K562 (cell line): ENCODE results near the gene TAPBPL. TPM values are rescaled to one million over a fixed set of nuclear protein-coding genes. Genes with fewer than 3 reads are reported as not detected.
A peak's percentile ranks its signal among the peaks of the same experiment; 100 is the strongest.

ENCODE experiments used
- BRCA1 ChIP-seq, 2 experiments: fragments of 450-650 bp in 1 of 2; sonication (generic) in 1 of 2; formaldehyde crosslinking in 1 of 2; IDR thresholded peaks; 2 replicates each; pipeline versions ENCODE4 v1.5.0 to v1.6.1; 2017 to 2020; ENCODE audit warnings: mild to moderate bottlenecking in 1 of 2, missing genetic modification reagents in 1 of 2
- HDAC6 ChIP-seq: IDR thresholded peaks from 2 replicates; pipeline ENCODE4 v1.6.1; 2012; ENCODE audit warnings: low read depth, mild to moderate bottlenecking, control low read depth, inconsistent platforms, low read length, moderate library complexity
- L3MBTL2 ChIP-seq: fragments of 450-650 bp; IDR thresholded peaks from 2 replicates; pipeline ENCODE4 v1.6.1; 2016; ENCODE audit warnings: mild to moderate bottlenecking, moderate library complexity
- MEIS2 ChIP-seq: fragments of 450-650 bp; IDR thresholded peaks from 2 replicates; pipeline ENCODE4 v1.6.1; 2014; ENCODE audit warnings: mild to moderate bottlenecking; ENCODE audit not compliant: partially characterized antibody
- NEUROD1 ChIP-seq: fragments of 150-350 bp; IDR thresholded peaks from 2 replicates; pipeline ENCODE4 v1.6.1; 2014; ENCODE audit warnings: borderline replicate concordance, low read length, low read depth; ENCODE audit not compliant: partially characterized antibody
- POLR2G ChIP-seq: fragments of 200-400 bp; formaldehyde crosslinking; IDR thresholded peaks from 2 replicates; pipeline ENCODE4 v1.6.1; 2017; ENCODE audit warnings: low read depth, mild to moderate bottlenecking, antibody characterized with exemption, low read length, moderate library complexity
- SAFB ChIP-seq: fragments of 200-400 bp; formaldehyde crosslinking; IDR thresholded peaks from 2 replicates; pipeline ENCODE4 v1.6.1; 2017; ENCODE audit warnings: low read depth, low read length, borderline replicate concordance
- TAL1 ChIP-seq: fragments of 450-650 bp; IDR thresholded peaks from 2 replicates; pipeline ENCODE4 v1.6.1; 2016; ENCODE audit warnings: mild to moderate bottlenecking
- TCF7 ChIP-seq: sonication (generic); IDR thresholded peaks from 2 replicates; pipeline ENCODE4 v1.6.1; 2016; ENCODE audit warnings: antibody characterized with exemption, borderline replicate concordance
- TOE1 ChIP-seq, 2 experiments: fragments of 450-650 bp in 1 of 2; sonication (generic) in 1 of 2; formaldehyde crosslinking in 1 of 2; IDR thresholded peaks; 2 replicates each; pipeline versions ENCODE4 v1.7.1 to v1.8.0; 2016 to 2022; ENCODE audit warnings: borderline replicate concordance in 2 of 2, mild to moderate bottlenecking in 2 of 2, antibody characterized with exemption in 1 of 2, inconsistent platforms in 1 of 2, low read depth in 1 of 2, missing genetic modification reagents in 1 of 2, moderate library complexity in 1 of 2
- ZNF124 ChIP-seq: sonication (generic); formaldehyde crosslinking; IDR thresholded peaks from 2 replicates; pipeline ENCODE4 v1.8.1; 2022; ENCODE audit warnings: missing genetic modification reagents
- ZNF354B ChIP-seq: fragments of 250-450 bp; sonication (Bioruptor Pico); IDR thresholded peaks from 2 replicates; pipeline ENCODE4 v1.4.0; 2020
- ZNF384 ChIP-seq: IDR thresholded peaks from 2 replicates; pipeline ENCODE4 v1.6.1; 2012; ENCODE audit warnings: low read depth, low read length, improper control_type of control experiment
- ZNF696 ChIP-seq: fragments of 250-450 bp; sonication (Bioruptor Pico); conservative IDR thresholded peaks from 2 replicates; pipeline ENCODE4 v1.4.0; 2020; ENCODE audit warnings: mild to moderate bottlenecking, moderate library complexity
- ZNF75A ChIP-seq: fragments of 450-650 bp; formaldehyde crosslinking; IDR thresholded peaks from 2 replicates; pipeline ENCODE4 v1.4.0; 2020; ENCODE audit warnings: mild to moderate bottlenecking
- polyA plus RNA-seq, 8 experiments: library from polyadenylated mRNA; depleted of rRNA in 4 of 8; stranded (reverse) in 5 of 8; unstranded in 3 of 8; fragments of >200 nt; fragmentation: Nextera tagmentation in 2 of 8; fragmentation: Illumina TruSeq in 1 of 8; extraction: Ambion mirVana in 2 of 8; extraction: Trizol in 1 of 8; gene quantifications; 2 replicates each; pipeline versions ENCODE4 v1.2.1 to v1.2.3, GENCODE V29; 2011 to 2014; ENCODE audit warnings: inconsistent platforms in 1 of 8, missing spikeins in 1 of 8
- total RNA-seq, 7 experiments: library from RNA; depleted of rRNA in 6 of 7; stranded (reverse); fragments of >200 nt in 6 of 7; fragmentation: Illumina TruSeq in 2 of 7; extraction: Trizol in 2 of 7; gene quantifications; 2 replicates each; pipeline versions ENCODE4 v1.2.1 to v1.2.3, GENCODE V29; 2011 to 2021; ENCODE audit warnings: low replicate concordance in 1 of 7
- TF ChIP-seq, protein P1 (sequence below): sonication (generic); formaldehyde crosslinking; IDR thresholded peaks from 2 replicates; pipeline ENCODE4 v1.8.0; 2022; ENCODE audit warnings: mild to moderate bottlenecking, missing genetic modification reagents
- TF ChIP-seq, protein P2 (sequence below), 2 experiments: fragments of 450-650 bp; IDR thresholded peaks; 2 replicates each; pipeline ENCODE4 v1.6.1; 2016
- TF ChIP-seq, protein P3 (sequence below): fragments of 250-450 bp; sonication (Bioruptor Pico); IDR thresholded peaks from 2 replicates; pipeline ENCODE4 v1.5.0; 2022; ENCODE audit warnings: mild to moderate bottlenecking

The TAPBPL gene
- total and polyA plus RNA-seq, 9 of the 15 experiments (the other 6 are each of a cell fraction or from before 2014, with no cell fraction given) = 0.29 to 1.6 (median 0.45) TPM

DNA sequence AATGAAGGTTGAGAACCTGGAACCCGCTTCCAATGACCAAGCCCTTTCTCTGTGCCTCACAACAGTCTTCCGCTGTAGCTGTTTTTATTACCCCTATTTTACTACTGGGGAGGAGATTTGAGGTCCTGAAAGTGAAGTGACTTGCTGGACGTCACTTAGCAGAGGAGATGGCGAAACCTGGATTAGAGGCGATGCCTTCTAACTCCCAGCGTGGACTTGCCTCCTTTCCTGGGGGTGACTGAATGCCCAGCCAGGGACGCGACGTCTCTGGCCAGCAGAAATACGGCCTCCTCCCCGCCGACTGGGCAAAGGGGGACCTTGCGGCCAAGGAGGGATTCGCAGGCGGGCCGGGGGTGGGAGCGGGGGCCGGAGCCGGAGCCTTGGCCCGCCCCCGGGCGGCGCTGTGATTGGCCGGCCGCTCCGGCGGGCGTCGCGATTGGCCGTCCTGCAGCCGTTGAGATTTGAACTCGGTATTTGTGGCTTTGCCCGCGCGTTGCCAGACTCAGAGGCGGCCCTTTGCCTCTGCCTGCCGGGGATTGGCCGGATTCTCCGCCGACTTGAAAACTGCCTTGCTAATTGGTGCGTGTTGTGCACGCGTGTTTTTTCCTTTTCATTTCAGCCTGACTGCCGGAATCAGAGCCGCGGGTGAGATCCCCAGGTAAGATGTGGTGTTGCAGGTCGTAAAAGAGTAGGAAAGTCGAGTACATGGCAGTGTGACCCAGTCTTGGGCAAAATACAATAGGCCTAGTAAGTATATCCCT, 41.8 kb downstream of the TAPBPL start, which contains the start of gene NCAPD2 (continued):
- TF ChIP-seq, protein P1, sequence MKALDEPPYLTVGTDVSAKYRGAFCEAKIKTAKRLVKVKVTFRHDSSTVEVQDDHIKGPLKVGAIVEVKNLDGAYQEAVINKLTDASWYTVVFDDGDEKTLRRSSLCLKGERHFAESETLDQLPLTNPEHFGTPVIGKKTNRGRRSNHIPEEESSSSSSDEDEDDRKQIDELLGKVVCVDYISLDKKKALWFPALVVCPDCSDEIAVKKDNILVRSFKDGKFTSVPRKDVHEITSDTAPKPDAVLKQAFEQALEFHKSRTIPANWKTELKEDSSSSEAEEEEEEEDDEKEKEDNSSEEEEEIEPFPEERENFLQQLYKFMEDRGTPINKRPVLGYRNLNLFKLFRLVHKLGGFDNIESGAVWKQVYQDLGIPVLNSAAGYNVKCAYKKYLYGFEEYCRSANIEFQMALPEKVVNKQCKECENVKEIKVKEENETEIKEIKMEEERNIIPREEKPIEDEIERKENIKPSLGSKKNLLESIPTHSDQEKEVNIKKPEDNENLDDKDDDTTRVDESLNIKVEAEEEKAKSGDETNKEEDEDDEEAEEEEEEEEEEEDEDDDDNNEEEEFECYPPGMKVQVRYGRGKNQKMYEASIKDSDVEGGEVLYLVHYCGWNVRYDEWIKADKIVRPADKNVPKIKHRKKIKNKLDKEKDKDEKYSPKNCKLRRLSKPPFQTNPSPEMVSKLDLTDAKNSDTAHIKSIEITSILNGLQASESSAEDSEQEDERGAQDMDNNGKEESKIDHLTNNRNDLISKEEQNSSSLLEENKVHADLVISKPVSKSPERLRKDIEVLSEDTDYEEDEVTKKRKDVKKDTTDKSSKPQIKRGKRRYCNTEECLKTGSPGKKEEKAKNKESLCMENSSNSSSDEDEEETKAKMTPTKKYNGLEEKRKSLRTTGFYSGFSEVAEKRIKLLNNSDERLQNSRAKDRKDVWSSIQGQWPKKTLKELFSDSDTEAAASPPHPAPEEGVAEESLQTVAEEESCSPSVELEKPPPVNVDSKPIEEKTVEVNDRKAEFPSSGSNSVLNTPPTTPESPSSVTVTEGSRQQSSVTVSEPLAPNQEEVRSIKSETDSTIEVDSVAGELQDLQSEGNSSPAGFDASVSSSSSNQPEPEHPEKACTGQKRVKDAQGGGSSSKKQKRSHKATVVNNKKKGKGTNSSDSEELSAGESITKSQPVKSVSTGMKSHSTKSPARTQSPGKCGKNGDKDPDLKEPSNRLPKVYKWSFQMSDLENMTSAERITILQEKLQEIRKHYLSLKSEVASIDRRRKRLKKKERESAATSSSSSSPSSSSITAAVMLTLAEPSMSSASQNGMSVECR = no peak; the same call in 1 of the 2 replicates
- TF ChIP-seq, protein P2, sequence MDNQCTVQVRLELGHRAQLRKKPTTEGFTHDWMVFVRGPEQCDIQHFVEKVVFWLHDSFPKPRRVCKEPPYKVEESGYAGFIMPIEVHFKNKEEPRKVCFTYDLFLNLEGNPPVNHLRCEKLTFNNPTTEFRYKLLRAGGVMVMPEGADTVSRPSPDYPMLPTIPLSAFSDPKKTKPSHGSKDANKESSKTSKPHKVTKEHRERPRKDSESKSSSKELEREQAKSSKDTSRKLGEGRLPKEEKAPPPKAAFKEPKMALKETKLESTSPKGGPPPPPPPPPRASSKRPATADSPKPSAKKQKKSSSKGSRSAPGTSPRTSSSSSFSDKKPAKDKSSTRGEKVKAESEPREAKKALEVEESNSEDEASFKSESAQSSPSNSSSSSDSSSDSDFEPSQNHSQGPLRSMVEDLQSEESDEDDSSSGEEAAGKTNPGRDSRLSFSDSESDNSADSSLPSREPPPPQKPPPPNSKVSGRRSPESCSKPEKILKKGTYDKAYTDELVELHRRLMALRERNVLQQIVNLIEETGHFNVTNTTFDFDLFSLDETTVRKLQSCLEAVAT (IDR thresholded peaks at IDR 0.05) = no peak
- TF ChIP-seq TCF7 (peak; percentile 53; the same call in 1 of the 2 replicates), TOE1 (IDR thresholded peaks at IDR 0.05; ENCODE audit: borderline replicate concordance) (no peak), TOE1 (CRISPR knock-in tag; IDR thresholded peaks at IDR 0.05; ENCODE audit: borderline replicate concordance, low read depth) (no peak), TAL1 (no peak), SAFB (peak; percentile 60; the same call in 1 of the 2 replicates), BRCA1 (IDR thresholded peaks at IDR 0.05) (no peak), BRCA1 (CRISPR knock-in tag; IDR thresholded peaks at IDR 0.05) (no peak), ZNF124 (CRISPR knock-in tag) (no peak), ZNF75A (CRISPR knock-in tag) (no peak), MEIS2 (no peak), HDAC6 (no peak), ZNF384 (no peak), POLR2G (peak; percentile 88), NEUROD1 (peak; percentile 45), ZNF354B (no peak), ZNF696 (no peak), L3MBTL2 (peak; percentile 77)
- TF ChIP-seq, protein P3, sequence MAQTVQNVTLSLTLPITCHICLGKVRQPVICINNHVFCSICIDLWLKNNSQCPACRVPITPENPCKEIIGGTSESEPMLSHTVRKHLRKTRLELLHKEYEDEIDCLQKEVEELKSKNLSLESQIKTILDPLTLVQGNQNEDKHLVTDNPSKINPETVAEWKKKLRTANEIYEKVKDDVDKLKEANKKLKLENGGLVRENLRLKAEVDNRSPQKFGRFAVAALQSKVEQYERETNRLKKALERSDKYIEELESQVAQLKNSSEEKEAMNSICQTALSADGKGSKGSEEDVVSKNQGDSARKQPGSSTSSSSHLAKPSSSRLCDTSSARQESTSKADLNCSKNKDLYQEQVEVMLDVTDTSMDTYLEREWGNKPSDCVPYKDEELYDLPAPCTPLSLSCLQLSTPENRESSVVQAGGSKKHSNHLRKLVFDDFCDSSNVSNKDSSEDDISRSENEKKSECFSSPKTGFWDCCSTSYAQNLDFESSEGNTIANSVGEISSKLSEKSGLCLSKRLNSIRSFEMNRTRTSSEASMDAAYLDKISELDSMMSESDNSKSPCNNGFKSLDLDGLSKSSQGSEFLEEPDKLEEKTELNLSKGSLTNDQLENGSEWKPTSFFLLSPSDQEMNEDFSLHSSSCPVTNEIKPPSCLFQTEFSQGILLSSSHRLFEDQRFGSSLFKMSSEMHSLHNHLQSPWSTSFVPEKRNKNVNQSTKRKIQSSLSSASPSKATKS (CRISPR knock-in tag) = no peak
